ENCODE measurements around the gene ADCY1.

GRCh38 chr7:45631569-45631968 is 57.4 kb downstream of the ADCY1 start:
- no peak for TF ChIP-seq CTCF (IDR thresholded peaks at IDR 0.05; ENCODE audit: insufficient read depth, low read length, poor library complexity, severe bottlenecking)
- no peak for TF ChIP-seq EZH2phosphoT487 (conservative IDR thresholded peaks at IDR 0.05; ENCODE audit: low read length)

Measured in SU-DHL-6 (cell line).